ENCODE measurements around the gene ISL1. TPM values are rescaled to one million over a fixed set of nuclear protein-coding genes. Genes with fewer than 3 reads are reported as not detected.

ISL1 gene
- total RNA-seq, 1 donor from 2014 or later = not detected

DNA sequence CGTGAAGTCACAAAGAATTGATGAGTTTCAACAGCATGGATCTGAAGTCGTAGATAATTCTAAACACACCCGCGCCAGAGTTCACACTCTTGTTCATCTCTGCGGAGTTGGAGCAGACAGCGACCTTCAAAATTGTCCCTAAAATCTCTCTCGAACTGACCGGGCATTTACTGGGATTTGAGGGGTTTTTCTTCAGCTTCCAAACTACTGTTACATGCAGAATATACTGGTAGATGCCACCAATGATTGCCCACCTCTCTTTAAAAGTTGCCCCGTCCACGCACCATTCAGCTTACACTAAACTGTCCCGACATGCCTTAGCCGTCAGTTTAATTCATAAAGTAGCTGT lies 5.2 kb upstream of the ISL1 start:
- Histone ChIP-seq H3K27ac (no peak overlapping the region), H3K9me3 (no peaks in the 10 kb centered on the region), H3K36me3 (no peaks in the 10 kb centered on the region), H3K4me1 (peaks cover 8% of the 10 kb centered on the region), H3K27me3 (peaks cover 90% of the 10 kb centered on the region), H3K4me3 (no peak overlapping the region)
- intact Hi-C loops (cut with DNase I) = no loop called here
- ATAC-seq = no peak
- no peak for DNase-seq
- no peak for TF ChIP-seq CTCF (IDR thresholded peaks at IDR 0.05)

GRCh38 chr5:51378448-51379330 lies 4.6 kb upstream of the ISL1 start:
- Histone ChIP-seq H3K27me3 (peaks cover 91% of the 10 kb centered on the region), H3K9me3 (no peaks in the 10 kb centered on the region), H3K36me3 (no peaks in the 10 kb centered on the region), H3K4me1 (peaks cover 8% of the 10 kb centered on the region), H3K4me3 (no peak overlapping the region), H3K27ac (no peak overlapping the region)
- TF ChIP-seq CTCF (IDR thresholded peaks at IDR 0.05) = no peak
- ATAC-seq (no peak), DNase-seq (no peak)
- intact Hi-C loops (cut with DNase I) = no loop called here

DNA sequence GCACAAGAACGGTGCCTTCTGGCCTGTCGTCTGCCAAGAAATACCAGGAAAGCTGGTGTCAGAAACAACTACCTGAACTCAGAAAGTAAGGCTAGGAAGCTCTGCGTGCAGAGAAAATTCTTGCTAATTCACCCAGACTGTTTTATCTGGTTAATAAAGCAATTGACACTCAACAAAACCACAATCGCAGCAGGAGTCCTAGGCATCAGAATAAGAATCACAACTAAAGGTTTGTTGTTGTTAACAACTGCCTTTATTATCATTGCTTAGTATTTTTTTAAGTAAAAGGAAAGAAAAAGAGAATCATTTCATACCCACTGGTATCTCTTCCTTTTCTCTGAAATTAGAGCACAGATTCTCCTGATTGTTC lies 3.9 kb upstream of the ISL1 start:
- Histone ChIP-seq H3K36me3 (no peaks in the 10 kb centered on the region), H3K27me3 (peaks cover 96% of the 10 kb centered on the region), H3K4me1 (peaks cover 8% of the 10 kb centered on the region), H3K27ac (no peak overlapping the region), H3K9me3 (no peaks in the 10 kb centered on the region), H3K4me3 (no peak overlapping the region)
- no peak for DNase-seq
- no peak for TF ChIP-seq CTCF (IDR thresholded peaks at IDR 0.05)
- ATAC-seq = no peak
- intact Hi-C loops (cut with DNase I) = no loop called here

DNA sequence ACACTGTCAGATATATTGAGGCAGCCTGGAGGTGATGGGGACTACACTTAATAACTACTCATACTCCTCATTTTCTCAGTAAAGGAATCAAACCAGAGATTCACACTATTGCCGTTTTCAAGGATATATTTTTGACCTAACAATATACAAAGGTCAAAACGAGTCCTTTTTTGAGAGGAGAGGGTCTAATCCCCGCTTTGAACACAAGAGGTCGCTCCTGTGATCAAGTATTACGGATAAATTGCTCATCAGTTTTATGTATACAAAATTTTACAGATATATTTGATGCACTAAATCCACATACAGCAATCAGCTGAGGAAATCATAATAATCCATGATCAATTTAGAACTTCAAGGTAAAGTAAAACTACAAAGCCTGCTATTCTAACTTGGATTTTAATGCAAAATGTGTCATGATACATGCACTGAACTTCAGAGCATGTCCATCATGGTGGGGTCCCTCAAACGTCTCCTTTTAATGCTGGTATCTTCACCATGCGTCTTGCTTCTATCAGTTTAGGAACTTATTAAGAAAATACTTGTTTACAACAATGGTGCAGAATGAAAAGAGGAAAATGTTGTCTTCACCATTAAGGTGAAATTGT lies 2.5 kb upstream of the ISL1 start:
- intact Hi-C loops (cut with DNase I) = no loop called here
- Histone ChIP-seq H3K27ac (no peak overlapping the region), H3K4me1 (peaks cover 8% of the 10 kb centered on the region), H3K9me3 (no peaks in the 10 kb centered on the region), H3K27me3 (peaks cover 99% of the 10 kb centered on the region), H3K4me3 (no peak overlapping the region), H3K36me3 (no peaks in the 10 kb centered on the region)
- no peak for ATAC-seq
- peak; percentile 42 for TF ChIP-seq CTCF (IDR thresholded peaks at IDR 0.05)
- DNase-seq = no peak

GRCh38 chr5:51381761-51382474 lies 1.3 kb upstream of the ISL1 start:
- Histone ChIP-seq H3K4me1 (peaks cover 8% of the 10 kb centered on the region), H3K9me3 (no peaks in the 10 kb centered on the region), H3K36me3 (no peaks in the 10 kb centered on the region), H3K27ac (no peak overlapping the region), H3K4me3 (no peak overlapping the region), H3K27me3 (peaks cover 97% of the 10 kb centered on the region)
- TF ChIP-seq CTCF (IDR thresholded peaks at IDR 0.05) = no peak
- intact Hi-C loops (cut with DNase I) = no loop called here
- ATAC-seq (no peak), DNase-seq (no peak)
